Spleen (tissue), 11 donors: ENCODE measurements around the gene RABEP1. TPM values are rescaled to one million over a fixed set of nuclear protein-coding genes. Genes with fewer than 3 reads are reported as not detected.

Source experiments
- DNase-seq: peaks from one replicate; pipeline ENCODE4 v3.0.0-alpha.2; 2020
- H3K27ac ChIP-seq, 8 donors: fragments of 200-600 bp; sonication (generic) in 7 of 8; 1 replicate in 4 of 8; 2 replicates in 4 of 8; pipeline versions ENCODE4 v1.5.0 to v1.8.0; 2016 to 2021; ENCODE audit warnings: inconsistent platforms in 4 of 8, mild to moderate bottlenecking in 4 of 8, moderate library complexity in 1 of 8
- H3K27me3 ChIP-seq, 7 donors: fragments of 200-600 bp; sonication (generic) in 6 of 7; replicated peaks in 1 of 7; 1 replicate in 4 of 7; 2 replicates in 3 of 7; pipeline versions ENCODE4 v1.5.0 to v1.8.0; 2016 to 2021; ENCODE audit warnings: inconsistent platforms in 3 of 7, mild to moderate bottlenecking in 1 of 7
- H3K36me3 ChIP-seq, 6 donors: fragments of 200-600 bp; sonication (generic) in 5 of 6; 1 replicate in 4 of 6; 2 replicates in 2 of 6; pipeline versions ENCODE4 v1.5.0 to v1.8.0; 2016 to 2021; ENCODE audit warnings: inconsistent platforms in 2 of 6
- H3K4me1 ChIP-seq, 6 donors: fragments of 200-600 bp; sonication (generic) in 5 of 6; 1 replicate in 3 of 6; 2 replicates in 3 of 6; pipeline versions ENCODE4 v1.5.0 to v1.8.0; 2016 to 2021; ENCODE audit warnings: inconsistent platforms in 3 of 6
- H3K4me3 ChIP-seq, 8 donors: fragments of 200-600 bp; sonication (generic) in 7 of 8; 1 replicate in 4 of 8; 2 replicates in 4 of 8; pipeline versions ENCODE4 v1.5.0 to v1.8.0; 2016 to 2021; ENCODE audit warnings: inconsistent platforms in 4 of 8, mild to moderate bottlenecking in 4 of 8, moderate library complexity in 2 of 8
- H3K9me3 ChIP-seq, 8 donors: fragments of 200-600 bp; sonication (generic) in 7 of 8; 1 replicate in 4 of 8; 2 replicates in 4 of 8; pipeline versions ENCODE4 v1.5.0 to v1.8.0; 2016 to 2021; ENCODE audit warnings: inconsistent platforms in 4 of 8
- CTCF ChIP-seq, 11 experiments: fragments of 200-600 bp in 7 of 11; fragments of 450-650 bp in 4 of 11; sonication (generic) in 4 of 11; IDR thresholded peaks in 8 of 11; conservative IDR thresholded peaks in 3 of 11; 1 replicate in 7 of 11; 2 replicates in 4 of 11; pipeline versions ENCODE4 v1.4.0 to v1.8.0; 2016 to 2021; ENCODE audit warnings: antibody characterized with exemption in 11 of 11, inconsistent platforms in 4 of 11, mild to moderate bottlenecking in 1 of 11
- POLR2A ChIP-seq, 3 donors: fragments of 450-650 bp; IDR thresholded peaks; one replicate each; pipeline ENCODE4 v1.5.1; 2017; ENCODE audit warnings: antibody characterized with exemption in 3 of 3, mild to moderate bottlenecking in 1 of 3
- POLR2AphosphoS5 ChIP-seq, 3 donors: sonication (generic); formaldehyde crosslinking; IDR thresholded peaks; one replicate each; pipeline ENCODE4 v1.5.1; 2017; ENCODE audit warnings: antibody characterized with exemption in 3 of 3
- WGBS, 5 donors: extraction: QIAGEN DNeasy Blood & Tissue Kit in 3 of 5; methylation state at CpG; one replicate each; pipeline versions ENCODE4 v1.1.5 to v1.1.7; 2013 to 2018; 5-methylcytosine and 5-hydroxymethylcytosine counted together
- intact Hi-C: fragments of 100-400 bp; cut with DNase I; formaldehyde crosslinking; loops from one replicate; pipeline ENCODE4 v1.15.0; 2023; ENCODE audit warnings: low total_unique reads
- polyA plus RNA-seq, 3 donors: library from polyadenylated mRNA; stranded (reverse); fragments of 200-250 nt; gene quantifications; one replicate each; pipeline ENCODE4 v1.2.1, GENCODE V29; 2013
- total RNA-seq, 7 donors: library from RNA; depleted of rRNA in 3 of 7; stranded (reverse); fragments of >200 nt in 3 of 7; fragmentation: NEBNext Ultra II Directional in 4 of 7; extraction: Animal tissue kit (Norgen Biotek cat#: 25700) in 4 of 7; gene quantifications; one replicate each; pipeline versions ENCODE4 v1.1.0 to v1.2.1, GENCODE V29; 2016 to 2021
- donor health status: healthy with polysubstance abuse.
- donor health status: DM: no; HTN: no; CAD: no; lungs with moderate emphysema.
- donor health status: DM: no; HTN: no; CAD: no.
- donor health status: Bipolar disorder and iron deficiency.
- donor health status: healthy.
- donor health status: DM: no; HTN: no; CAD: no.
- donor health status: DM: yes; HTN: yes; CAD: no.

Gene RABEP1
- total and polyA plus RNA-seq, 10 donors: 17.1 to 58.0 (median 50.1) TPM

DNA sequence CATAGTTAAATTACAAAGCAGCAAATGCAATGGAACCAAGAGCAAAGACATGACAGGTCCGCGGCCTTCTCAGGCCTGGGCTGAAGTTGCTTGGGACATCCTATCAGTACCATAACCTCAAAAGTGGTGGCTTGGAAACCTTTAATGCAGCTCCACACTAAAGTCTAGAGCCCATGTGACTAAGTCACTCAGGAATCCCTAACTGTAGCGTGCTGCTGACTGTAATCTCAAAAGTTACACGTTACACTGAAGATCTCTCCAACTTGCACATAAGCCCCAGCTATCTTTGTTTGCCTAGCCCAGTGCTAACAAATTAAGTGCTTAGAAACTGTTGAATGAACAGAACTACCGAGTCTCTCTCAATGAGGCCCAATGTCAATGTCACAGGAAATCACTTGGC is 109.6 kb downstream of the RABEP1 start:
- peaks cover 3 to 100% (median 96%) of the 10 kb centered on the region in 6 donors for H3K36me3 ChIP-seq
- TF ChIP-seq POLR2AphosphoS5 (IDR thresholded peaks at IDR 0.05) (no peak), CTCF (IDR thresholded peaks at IDR 0.05 in 8 of 11, conservative IDR thresholded peaks at IDR 0.05 in 3 of 11) (no peak), POLR2A (IDR thresholded peaks at IDR 0.05) (no peak)
- peaks cover 0 to 4% (median 0%) of the 10 kb centered on the region in 6 donors for H3K4me1 ChIP-seq
- intact Hi-C loops: no loop called here
- no peak for DNase-seq
- WGBS, 5 donors: 87 to 93% (median 89%) methylated on average over 5 of the region's 5 CpGs
- H3K4me3 ChIP-seq: no peak overlapping the region
- no peaks in the 10 kb centered on the region for H3K9me3 ChIP-seq
- H3K27ac ChIP-seq: no peak overlapping the region
- H3K27me3 ChIP-seq: no peaks in the 10 kb centered on the region

DNA sequence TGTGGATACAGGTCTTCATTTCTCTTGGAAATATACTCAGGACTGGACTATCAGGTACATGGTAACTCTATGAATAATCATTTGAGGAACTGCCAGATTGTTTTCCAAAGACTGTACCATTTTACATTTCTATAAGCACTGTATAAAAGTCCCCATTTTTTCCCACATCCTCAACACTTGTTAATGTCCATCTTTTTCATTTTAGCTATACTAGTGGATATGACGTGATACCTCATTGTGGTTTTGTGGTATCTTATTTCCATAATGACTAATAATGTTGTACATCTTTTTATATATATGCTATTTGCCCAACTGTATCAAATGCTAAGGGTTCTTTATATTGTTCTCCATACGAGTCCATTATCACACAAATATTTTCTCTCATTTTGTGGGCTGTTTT is 114.5 kb downstream of the RABEP1 start:
- WGBS, 5 donors: 80 to 84% (median 82%) methylated on average over 2 of the region's 2 CpGs
- Histone ChIP-seq H3K27ac (no peak overlapping the region), H3K27me3 (no peaks in the 10 kb centered on the region), H3K9me3 (no peaks in the 10 kb centered on the region), H3K4me1 (no peaks in the 10 kb centered on the region), H3K36me3 (peaks cover 3 to 100% (median 95%) of the 10 kb centered on the region in 6 donors), H3K4me3 (no peak overlapping the region)
- no peak for DNase-seq
- TF ChIP-seq CTCF (IDR thresholded peaks at IDR 0.05 in 8 of 11, conservative IDR thresholded peaks at IDR 0.05 in 3 of 11) (no peak), POLR2AphosphoS5 (IDR thresholded peaks at IDR 0.05) (no peak), POLR2A (IDR thresholded peaks at IDR 0.05) (no peak)
- intact Hi-C loops: no loop called here

DNA sequence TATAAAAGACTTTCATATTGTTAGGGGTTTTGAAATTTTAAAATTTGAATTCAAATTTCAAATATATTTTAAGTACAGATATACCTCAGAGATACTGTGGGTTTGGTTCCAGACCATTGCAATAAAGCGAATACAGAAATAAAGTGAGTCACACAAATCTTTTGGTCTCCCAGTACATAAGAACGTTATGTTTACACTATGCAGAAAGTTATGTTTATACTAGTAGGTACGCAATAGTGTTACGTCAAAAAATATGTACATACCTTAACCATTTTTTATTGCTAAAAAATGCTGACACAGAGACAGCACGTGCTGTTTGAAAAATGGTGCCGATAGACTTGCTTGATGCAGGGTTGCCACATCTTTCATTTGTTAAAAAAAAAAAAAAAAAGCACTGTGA is 117.7 kb downstream of the RABEP1 start:
- Histone ChIP-seq H3K9me3 (no peaks in the 10 kb centered on the region), H3K36me3 (peaks cover 4 to 100% (median 97%) of the 10 kb centered on the region in 6 donors), H3K27me3 (no peaks in the 10 kb centered on the region), H3K27ac (no peak overlapping the region), H3K4me1 (no peaks in the 10 kb centered on the region), H3K4me3 (no peak overlapping the region)
- intact Hi-C loops: no loop called here
- DNase-seq: no peak
- WGBS, 5 donors: 85 to 98% (median 90%) methylated on average over 6 of the region's 6 CpGs
- TF ChIP-seq POLR2AphosphoS5 (IDR thresholded peaks at IDR 0.05) (no peak), POLR2A (IDR thresholded peaks at IDR 0.05) (no peak), CTCF (IDR thresholded peaks at IDR 0.05 in 8 of 11, conservative IDR thresholded peaks at IDR 0.05 in 3 of 11) (no peak)

- Histone ChIP-seq H3K27ac (no peak overlapping the region), H3K36me3 (peaks cover 12 to 100% (median 97%) of the 10 kb centered on the region in 6 donors), H3K4me1 (peaks cover 0 to 9% (median 0%) of the 10 kb centered on the region in 6 donors), H3K9me3 (no peaks in the 10 kb centered on the region), H3K27me3 (no peaks in the 10 kb centered on the region), H3K4me3 (no peak overlapping the region)
- intact Hi-C loops: no loop called here
- no peak for TF ChIP-seq CTCF (IDR thresholded peaks at IDR 0.05 in 8 of 11, conservative IDR thresholded peaks at IDR 0.05 in 3 of 11)
- no peak for TF ChIP-seq POLR2AphosphoS5 (IDR thresholded peaks at IDR 0.05)
- no peak for TF ChIP-seq POLR2A (IDR thresholded peaks at IDR 0.05)
- DNase-seq: no peak
- WGBS, 5 donors: 88 to 95% (median 92%) methylated on average over 4 of the region's 4 CpGs
These were observed 123.3 kb downstream of the RABEP1 start for GRCh38 chr17:5405400-5405799.
